CD4-positive, alpha-beta memory T cell (primary cell): ENCODE results near the gene MTMR6. TPM values are rescaled to one million over a fixed set of nuclear protein-coding genes. Genes with fewer than 3 reads are reported as not detected.

ENCODE experiments used
- CTCF ChIA-PET: fragments of 350-600 bp; sonication (Branson Sonifier 250); formaldehyde crosslinking; loops from one replicate; lab custom pipeline; 2021; ENCODE audit warnings: inconsistent platforms; ENCODE audit not compliant: partially characterized antibody; lab: Charles Lee
- POLR2A ChIA-PET: fragments of 350-600 bp; sonication (Branson Sonifier 250); formaldehyde crosslinking; loops from one replicate; lab custom pipeline; 2021; ENCODE audit not compliant: partially characterized antibody; lab: Charles Lee
- DNase-seq, 5 donors: peaks; one replicate each; pipeline versions ENCODE4 v3.0.0 to v3.0.0-alpha.2; 2020 to 2022; ENCODE audit warnings: mixed read lengths in 1 of 5
- H3K27ac ChIP-seq: one replicate; pipeline ENCODE4 v1.7.0; 2013; ENCODE audit warnings: low read depth, low read length
- H3K27me3 ChIP-seq: 2 replicates; pipeline ENCODE4 v1.7.0; 2013; ENCODE audit warnings: mild to moderate bottlenecking, low read length, moderate library complexity; ENCODE audit not compliant: insufficient read depth
- H3K36me3 ChIP-seq: 2 replicates; pipeline ENCODE4 v1.7.0; 2013; ENCODE audit warnings: mild to moderate bottlenecking, low read length, moderate library complexity; ENCODE audit not compliant: insufficient read depth
- H3K4me1 ChIP-seq: 2 replicates; pipeline ENCODE4 v1.7.0; 2013; ENCODE audit warnings: mild to moderate bottlenecking, low read length, moderate library complexity; ENCODE audit not compliant: insufficient read depth
- H3K4me3 ChIP-seq, 2 donors: one replicate each; pipeline ENCODE4 v1.7.0; 2013; ENCODE audit warnings: low read length in 2 of 2, mild to moderate bottlenecking in 1 of 2
- H3K9me3 ChIP-seq, 2 donors: one replicate each; pipeline ENCODE4 v1.7.0; 2013; ENCODE audit warnings: low read length in 2 of 2, control low read depth in 1 of 2; ENCODE audit not compliant: control insufficient read depth in 1 of 2
- H3K27ac Mint-ChIP-seq, 7 donors: one replicate each; pipeline ENCODE4 v1.8.0; 2020 to 2021; ENCODE audit warnings: mixed read lengths in 7 of 7, mild to moderate bottlenecking in 6 of 7, inconsistent platforms in 3 of 7, moderate library complexity in 3 of 7
- H3K27me3 Mint-ChIP-seq, 2 donors: one replicate each; pipeline ENCODE4 v1.8.0; 2020 to 2021; ENCODE audit warnings: mixed read lengths in 2 of 2
- H3K36me3 Mint-ChIP-seq, 2 donors: one replicate each; pipeline ENCODE4 v1.8.0; 2020 to 2021; ENCODE audit warnings: mixed read lengths in 2 of 2, inconsistent platforms in 1 of 2, mild to moderate bottlenecking in 1 of 2
- H3K4me1 Mint-ChIP-seq, 4 donors: one replicate each; pipeline ENCODE4 v1.8.0; 2020 to 2021; ENCODE audit warnings: mixed read lengths in 4 of 4, mild to moderate bottlenecking in 1 of 4
- H3K4me3 Mint-ChIP-seq, 8 donors: one replicate each; pipeline ENCODE4 v1.8.0; 2020 to 2021; ENCODE audit warnings: mixed read lengths in 8 of 8, mild to moderate bottlenecking in 7 of 8, moderate library complexity in 6 of 8, inconsistent platforms in 3 of 8
- H3K9me3 Mint-ChIP-seq, 8 donors: one replicate each; pipeline ENCODE4 v1.8.0; 2020 to 2021; ENCODE audit warnings: mixed read lengths in 8 of 8, mild to moderate bottlenecking in 5 of 8, inconsistent platforms in 3 of 8, moderate library complexity in 1 of 8
- intact Hi-C: fragments of 100-400 bp; cut with micrococcal nuclease; formaldehyde crosslinking; loops from one replicate; pipeline ENCODE4 v1.15.1; 2023
- polyA plus RNA-seq, 2 donors: library from polyadenylated mRNA; unstranded; fragments of 300-500 nt; fragmentation: Illumina TruSeq; gene quantifications; one replicate each; pipeline ENCODE4 v1.2.3, GENCODE V29; 2021
- total RNA-seq, 2 experiments: library from RNA; stranded (reverse); gene quantifications; one replicate each; pipeline ENCODE4 v1.2.3, GENCODE V29; 2021

Gene MTMR6
- total and polyA plus RNA-seq, 4 experiments from 2014 or later, result 18.9 to 20.2 (median 19.5) TPM

DNA sequence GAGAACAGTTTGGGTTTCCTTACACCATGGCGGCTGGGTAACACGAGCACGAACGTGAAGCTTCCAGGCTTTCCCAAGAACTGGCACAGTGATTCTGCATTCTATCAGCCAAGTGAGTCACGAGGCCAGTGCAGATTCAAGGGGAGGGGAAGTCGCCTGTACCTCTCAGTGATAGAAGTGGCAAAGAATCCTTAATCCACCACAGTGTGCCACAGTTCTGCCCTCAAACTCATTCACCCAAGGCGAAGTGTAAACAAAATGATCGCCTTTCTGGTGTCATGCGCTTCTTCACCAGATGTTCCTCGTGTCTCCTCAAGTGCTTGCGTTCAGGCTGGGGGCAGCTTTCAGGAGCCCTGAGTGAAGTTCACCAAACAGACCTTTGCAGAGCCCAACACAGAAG, 90.3 kb downstream of the MTMR6 start:
- Histone ChIP-seq H3K9me3 (no peaks in the 10 kb centered on the region), H3K36me3 (no peaks in the 10 kb centered on the region), H3K27ac (no peak overlapping the region), H3K4me1 (no peaks in the 10 kb centered on the region), H3K4me3 (no peak overlapping the region), H3K27me3 (no peaks in the 10 kb centered on the region)
- H3K27ac Mint-ChIP-seq, result no peak overlapping the region
- intact Hi-C loops, result no loop called here
- no peak overlapping the region for H3K4me3 Mint-ChIP-seq
- H3K9me3 Mint-ChIP-seq, result no peaks in the 10 kb centered on the region
- no peak for DNase-seq
- ChIA-PET CTCF (no interaction called here), POLR2A (no interaction called here)
- no peaks in the 10 kb centered on the region for H3K4me1 Mint-ChIP-seq
- H3K36me3 Mint-ChIP-seq, result no peaks in the 10 kb centered on the region
- H3K27me3 Mint-ChIP-seq, result peaks cover 15 to 21% of the 10 kb centered on the region in 2 donors

Other genes starting within 250 kb of the MTMR6 start
- gene PABPC3, start 191.4 kb downstream of the MTMR6 start, total RNA-seq, result 1 to 10 TPM; 1.2 to 1.3 TPM
- gene PABPC3, start 191.4 kb downstream of the MTMR6 start, polyA plus RNA-seq, result under 1 TPM in 1 of 2 donors, not detected in 1; 0.14 TPM
- not detected for gene AMER2, start 115.2 kb downstream of the MTMR6 start, total RNA-seq
- not detected for gene AMER2, start 115.2 kb downstream of the MTMR6 start, polyA plus RNA-seq
- gene NUP58, start 14.1 kb upstream of the MTMR6 start, total RNA-seq, result 10 to 100 TPM; 42.9 to 43.3 TPM
- 10 to 100 TPM in 1 of 2 donors, 1 to 10 TPM in 1; 7.7 to 18.8 TPM for gene NUP58, start 14.1 kb upstream of the MTMR6 start, polyA plus RNA-seq
- under 1 TPM; 0.86 to 0.93 TPM for gene ATP8A2, start 84.5 kb upstream of the MTMR6 start, total RNA-seq
- under 1 TPM; 0.36 to 0.47 TPM for gene ATP8A2, start 84.5 kb upstream of the MTMR6 start, polyA plus RNA-seq